GM18519 (cell line): ENCODE results near the gene RNLS.
"Not testable (repeated sequence)": the region's sequence is repeated elsewhere in the genome, so short reads cannot be mapped to it uniquely, and the experiment has no call there.

Source experiments
- ATAC-seq: cut with Tn5 transposase; IDR thresholded peaks from one replicate; pipeline ENCODE4 v1.9.1; 2021; ENCODE audit warnings: mild to moderate bottlenecking, moderate library complexity; ENCODE audit not compliant: unreplicated experiment, low FRiP score

Gene RNLS

GRCh38 chr10:88315755-88316154 lies 267.4 kb downstream of the RNLS start:
- ATAC-seq: no peak

GRCh38 chr10:88314362-88314761 lies 268.8 kb downstream of the RNLS start:
- no peak for ATAC-seq

GRCh38 chr10:88313878-88314277 lies 269.2 kb downstream of the RNLS start:
- ATAC-seq: no peak

- no peak for ATAC-seq
Measured at GRCh38 chr10:88312855-88313254, 270.3 kb downstream of the RNLS start.

GRCh38 chr10:88311264-88311663 lies 271.9 kb downstream of the RNLS start:
- no peak for ATAC-seq

GRCh38 chr10:88309365-88309764 lies 273.8 kb downstream of the RNLS start:
- no peak for ATAC-seq

GRCh38 chr10:88308361-88308760 lies 274.8 kb downstream of the RNLS start:
- ATAC-seq: not testable (repeated sequence)

- no peak for ATAC-seq
Measured at GRCh38 chr10:88299787-88300186, 283.3 kb downstream of the RNLS start.

- ATAC-seq: no peak
Measured at GRCh38 chr10:88297103-88297502, 286.0 kb downstream of the RNLS start.

- ATAC-seq: no peak
Measured at GRCh38 chr10:88293651-88294230, 289.4 kb downstream of the RNLS start.

GRCh38 chr10:88293073-88293472 lies 290.0 kb downstream of the RNLS start:
- ATAC-seq: no peak

GRCh38 chr10:88292185-88292514 lies 291.0 kb downstream of the RNLS start:
- ATAC-seq: no peak

GRCh38 chr10:88291289-88292184 lies 291.6 kb downstream of the RNLS start:
- ATAC-seq: no peak

GRCh38 chr10:88289342-88289741 lies 293.8 kb downstream of the RNLS start:
- no peak for ATAC-seq

- no peak for ATAC-seq
Measured at GRCh38 chr10:88288320-88289059, 294.6 kb downstream of the RNLS start.

- no peak for ATAC-seq
Measured at GRCh38 chr10:88286030-88286429, 297.1 kb downstream of the RNLS start.

GRCh38 chr10:88281592-88282347 lies 301.3 kb downstream of the RNLS start:
- no peak for ATAC-seq

- ATAC-seq: no peak
Measured at GRCh38 chr10:88280518-88280917, 302.6 kb downstream of the RNLS start.

- ATAC-seq: no peak
Measured at GRCh38 chr10:88278912-88279311, 304.2 kb downstream of the RNLS start.

GRCh38 chr10:88276945-88277344 lies 306.2 kb downstream of the RNLS start:
- ATAC-seq: not testable (repeated sequence)

GRCh38 chr10:88274286-88274685 lies 308.8 kb downstream of the RNLS start:
- no peak for ATAC-seq
